RWPE2 (cell line): Measurements from ENCODE around the gene RSPRY1.

Experiments used
- ATAC-seq: fragments of 200-7000 bp; cut with Tn5 transposase; 3 replicates; pipeline ENCODE4 v1.9.1; 2021; ENCODE audit warnings: low read depth
- DNase-seq: peaks from one replicate; pipeline ENCODE4 v3.0.0-alpha.2; 2020; ENCODE audit warnings: low spot score
- H3K27ac ChIP-seq: fragments of 450-650 bp; 2 replicates; pipeline ENCODE4 v1.5.1; 2017; ENCODE audit warnings: mild to moderate bottlenecking; ENCODE audit not compliant: poor library complexity, severe bottlenecking
- H3K27me3 ChIP-seq: fragments of 250-450 bp; sonication (Bioruptor Pico); 2 replicates; pipeline ENCODE4 v1.5.1; 2021; ENCODE audit warnings: mild to moderate bottlenecking, moderate library complexity; ENCODE audit not compliant: insufficient read depth, poor library complexity, severe bottlenecking
- H3K36me3 ChIP-seq: fragments of 250-450 bp; sonication (Bioruptor Pico); 2 replicates; pipeline ENCODE4 v1.5.1; 2020; ENCODE audit warnings: low read depth, mild to moderate bottlenecking, moderate library complexity
- H3K4me1 ChIP-seq: fragments of 250-450 bp; sonication (Bioruptor Pico); 2 replicates; pipeline ENCODE4 v1.5.1; 2021; ENCODE audit warnings: mild to moderate bottlenecking, moderate library complexity; ENCODE audit not compliant: insufficient read depth, poor library complexity, severe bottlenecking
- H3K4me3 ChIP-seq: fragments of 250-450 bp; sonication (Bioruptor Pico); 2 replicates; pipeline ENCODE4 v1.5.1; 2021; ENCODE audit warnings: mild to moderate bottlenecking, moderate library complexity; ENCODE audit not compliant: severe bottlenecking
- H3K9me3 ChIP-seq: fragments of 250-450 bp; sonication (Bioruptor Pico); 2 replicates; pipeline ENCODE4 v1.5.1; 2021; ENCODE audit warnings: mild to moderate bottlenecking, moderate library complexity; ENCODE audit not compliant: severe bottlenecking
- CTCF ChIP-seq: fragments of 450-650 bp; IDR thresholded peaks from one replicate; pipeline ENCODE4 v1.5.1; 2017; ENCODE audit warnings: mild to moderate bottlenecking, moderate library complexity; ENCODE audit not compliant: poor library complexity, severe bottlenecking

Gene RSPRY1

GRCh38 chr16:57204675-57205074 lies 18.5 kb downstream of the RSPRY1 start:
- Histone ChIP-seq H3K27ac (no peak overlapping the region), H3K36me3 (peaks cover 60% of the 10 kb centered on the region), H3K4me3 (no peak overlapping the region), H3K27me3 (no peaks in the 10 kb centered on the region), H3K4me1 (no peaks in the 10 kb centered on the region), H3K9me3 (no peaks in the 10 kb centered on the region)
- no peak for TF ChIP-seq CTCF
- ATAC-seq (no peak), DNase-seq (no peak)

- Histone ChIP-seq H3K27me3 (no peaks in the 10 kb centered on the region), H3K27ac (no peak overlapping the region), H3K36me3 (peaks cover 90% of the 10 kb centered on the region), H3K9me3 (no peaks in the 10 kb centered on the region), H3K4me3 (no peak overlapping the region), H3K4me1 (peaks cover 12% of the 10 kb centered on the region)
- DNase-seq, result no peak
- ATAC-seq, result no peak
- no peak for TF ChIP-seq CTCF
Observed at GRCh38 chr16:57208926-57209325, 22.8 kb downstream of the RSPRY1 start.

GRCh38 chr16:57209780-57210179 lies 23.7 kb downstream of the RSPRY1 start:
- no peaks in the 10 kb centered on the region for H3K27me3 ChIP-seq
- no peak for ATAC-seq

GRCh38 chr16:57213462-57213861 lies 27.3 kb downstream of the RSPRY1 start:
- no peaks in the 10 kb centered on the region for H3K27me3 ChIP-seq

More at GRCh38 chr16:57209780-57210179, 23.7 kb downstream of the RSPRY1 start:
- H3K4me3 ChIP-seq, result no peak overlapping the region
- no peaks in the 10 kb centered on the region for H3K9me3 ChIP-seq
- peaks cover 13% of the 10 kb centered on the region for H3K4me1 ChIP-seq
- no peak for DNase-seq
- H3K27ac ChIP-seq, result no peak overlapping the region
- H3K36me3 ChIP-seq, result peaks cover 89% of the 10 kb centered on the region
- TF ChIP-seq CTCF, result no peak

More at GRCh38 chr16:57213462-57213861, 27.3 kb downstream of the RSPRY1 start:
- Histone ChIP-seq H3K4me1 (peaks cover 13% of the 10 kb centered on the region), H3K4me3 (no peak overlapping the region), H3K9me3 (no peaks in the 10 kb centered on the region), H3K27ac (peak overlapping the region; percentile 56), H3K36me3 (peaks cover 91% of the 10 kb centered on the region)
- TF ChIP-seq CTCF, result no peak
- ATAC-seq (peak; percentile 84), DNase-seq (no peak)
